Left lung (tissue), 10 donors: ENCODE measurements around the gene NPB. TPM values are rescaled to one million over a fixed set of nuclear protein-coding genes. Genes with fewer than 3 reads are reported as not detected.

Experiments used
- ATAC-seq: fragments of 200-7000 bp; cut with Tn5 transposase; one replicate; pipeline ENCODE4 v1.9.1; 2020; ENCODE audit warnings: moderate library complexity
- DNase-seq, 4 donors: peaks; one replicate each; pipeline ENCODE4 v3.0.0-alpha.2; 2013 to 2020
- H3K27ac ChIP-seq, 2 donors: fragments of 200-600 bp; sonication (generic) in 1 of 2; one replicate each; pipeline versions ENCODE4 v1.5.0 to v1.8.0; 2020 to 2021
- H3K27me3 ChIP-seq, 2 donors: fragments of 200-600 bp; sonication (generic) in 1 of 2; one replicate each; pipeline versions ENCODE4 v1.5.0 to v1.8.0; 2020 to 2021
- H3K36me3 ChIP-seq, 2 donors: fragments of 200-600 bp; sonication (generic) in 1 of 2; one replicate each; pipeline versions ENCODE4 v1.5.0 to v1.8.0; 2020 to 2021
- H3K4me1 ChIP-seq, 2 donors: fragments of 200-600 bp; one replicate each; pipeline ENCODE4 v1.8.0; 2021
- H3K4me3 ChIP-seq, 2 donors: fragments of 200-600 bp; sonication (generic) in 1 of 2; one replicate each; pipeline versions ENCODE4 v1.5.0 to v1.8.0; 2020 to 2021; ENCODE audit warnings: mild to moderate bottlenecking in 1 of 2
- H3K9me3 ChIP-seq, 2 donors: fragments of 200-600 bp; sonication (generic) in 1 of 2; one replicate each; pipeline versions ENCODE4 v1.5.0 to v1.8.0; 2020 to 2021
- intact Hi-C, 2 donors: fragments of 100-400 bp; cut with DNase I; formaldehyde crosslinking; loops; one replicate each; pipeline versions ENCODE4 v1.11.2 to v1.14.2; 2022
- polyA plus RNA-seq, 6 donors: library from polyadenylated mRNA; unstranded; fragments of 120-200 nt; gene quantifications; one replicate each; pipeline ENCODE4 v1.2.1, GENCODE V29; 2013; ENCODE audit not compliant: insufficient read length in 6 of 6
- total RNA-seq, 2 donors: library from RNA; stranded (reverse); fragmentation: NEBNext Ultra II Directional; extraction: Animal tissue kit (Norgen Biotek cat#: 25700); gene quantifications; one replicate each; pipeline ENCODE4 v1.2.1, GENCODE V29; 2021
- TF ChIP-seq, protein P1 (sequence below), 2 donors: fragments of 200-600 bp; sonication (generic) in 1 of 2; IDR thresholded peaks; one replicate each; pipeline versions ENCODE4 v1.5.0 to v1.8.0; 2021; ENCODE audit warnings: antibody characterized with exemption in 2 of 2
- donor health status: DM: no; HTN: yes; CAD: no.
- donor health status: DM: no; HTN: no; CAD: no.

NPB gene
- total and polyA plus RNA-seq, 8 donors, result 0.26 to 2.1 (median 1.3) TPM

DNA sequence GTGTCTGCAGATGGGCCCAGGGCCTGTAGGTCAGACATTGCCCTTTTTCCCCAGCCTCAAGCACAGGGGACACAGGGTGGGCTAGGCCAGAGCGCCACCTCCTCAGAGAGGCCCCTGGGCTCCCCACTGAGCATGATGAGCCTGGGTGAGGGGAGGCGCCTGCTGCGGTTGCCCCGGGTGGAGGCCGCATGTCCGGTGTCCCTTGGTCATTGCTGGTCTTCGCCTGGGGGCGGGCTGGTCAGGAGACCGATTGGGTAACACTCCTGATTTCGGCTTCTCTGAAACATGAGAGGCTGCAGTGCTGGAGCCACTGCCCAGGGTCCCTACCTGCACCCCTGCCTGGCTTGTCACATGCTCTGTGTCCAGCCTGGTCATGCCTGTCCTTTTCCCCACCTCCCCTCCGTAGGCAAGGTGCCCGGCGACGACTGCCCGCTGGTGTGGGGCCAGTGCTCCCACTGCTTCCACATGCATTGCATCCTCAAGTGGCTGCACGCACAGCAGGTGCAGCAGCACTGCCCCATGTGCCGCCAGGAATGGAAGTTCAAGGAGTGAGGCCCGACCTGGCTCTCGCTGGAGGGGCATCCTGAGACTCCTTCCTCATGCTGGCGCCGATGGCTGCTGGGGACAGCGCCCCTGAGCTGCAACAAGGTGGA lies 2.4 kb upstream of the NPB start:
- TF ChIP-seq, protein P1, sequence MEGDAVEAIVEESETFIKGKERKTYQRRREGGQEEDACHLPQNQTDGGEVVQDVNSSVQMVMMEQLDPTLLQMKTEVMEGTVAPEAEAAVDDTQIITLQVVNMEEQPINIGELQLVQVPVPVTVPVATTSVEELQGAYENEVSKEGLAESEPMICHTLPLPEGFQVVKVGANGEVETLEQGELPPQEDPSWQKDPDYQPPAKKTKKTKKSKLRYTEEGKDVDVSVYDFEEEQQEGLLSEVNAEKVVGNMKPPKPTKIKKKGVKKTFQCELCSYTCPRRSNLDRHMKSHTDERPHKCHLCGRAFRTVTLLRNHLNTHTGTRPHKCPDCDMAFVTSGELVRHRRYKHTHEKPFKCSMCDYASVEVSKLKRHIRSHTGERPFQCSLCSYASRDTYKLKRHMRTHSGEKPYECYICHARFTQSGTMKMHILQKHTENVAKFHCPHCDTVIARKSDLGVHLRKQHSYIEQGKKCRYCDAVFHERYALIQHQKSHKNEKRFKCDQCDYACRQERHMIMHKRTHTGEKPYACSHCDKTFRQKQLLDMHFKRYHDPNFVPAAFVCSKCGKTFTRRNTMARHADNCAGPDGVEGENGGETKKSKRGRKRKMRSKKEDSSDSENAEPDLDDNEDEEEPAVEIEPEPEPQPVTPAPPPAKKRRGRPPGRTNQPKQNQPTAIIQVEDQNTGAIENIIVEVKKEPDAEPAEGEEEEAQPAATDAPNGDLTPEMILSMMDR (IDR thresholded peaks at IDR 0.05), result no peak
- no peak for ATAC-seq
- Histone ChIP-seq H3K4me3 (no peak overlapping the region), H3K9me3 (no peaks in the 10 kb centered on the region), H3K27ac (no peak overlapping the region), H3K27me3 (peaks cover 0 to 23% of the 10 kb centered on the region in 2 donors), H3K4me1 (peaks cover 7 to 14% of the 10 kb centered on the region in 2 donors), H3K36me3 (peaks cover 0 to 77% of the 10 kb centered on the region in 2 donors)
- DNase-seq, result no peak
- intact Hi-C loops, result no loop called here

DNA sequence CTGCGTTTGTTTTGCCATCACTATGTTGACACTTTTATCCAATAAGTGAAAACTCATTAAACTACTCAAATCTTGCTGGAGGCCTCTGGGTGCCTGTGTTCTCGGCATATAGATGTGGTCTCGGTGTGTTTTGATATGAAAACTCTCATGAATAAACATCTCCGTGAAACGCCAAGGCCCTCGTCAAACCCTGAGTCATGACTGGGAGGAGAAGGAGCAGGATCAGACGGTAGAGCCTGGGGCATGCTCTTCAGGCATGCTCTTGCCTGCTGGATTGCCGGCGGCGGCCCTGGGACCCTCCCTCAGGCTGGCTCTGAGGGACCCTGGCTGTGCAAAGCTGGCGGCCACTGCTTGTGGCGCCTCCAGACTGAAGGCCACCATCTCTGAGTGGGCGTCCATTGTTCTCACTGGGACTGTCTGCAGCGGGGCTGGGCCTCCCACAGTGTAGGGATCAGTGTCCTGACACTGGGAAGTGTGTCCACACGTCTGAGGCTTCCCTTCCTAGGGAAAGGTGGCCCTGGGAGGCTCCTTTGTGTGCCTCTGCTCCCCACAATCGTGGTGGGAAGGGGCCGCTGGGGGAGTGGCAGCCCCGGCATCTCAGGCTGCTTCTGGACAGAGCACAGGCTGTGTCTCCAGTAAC lies 1.7 kb upstream of the NPB start:
- DNase-seq, result no peak
- no peak overlapping the region for H3K4me3 ChIP-seq
- intact Hi-C loops, result no loop called here
- no peak overlapping the region for H3K27ac ChIP-seq
- no peaks in the 10 kb centered on the region for H3K9me3 ChIP-seq
- peaks cover 0 to 77% of the 10 kb centered on the region in 2 donors for H3K36me3 ChIP-seq
- no peak for ATAC-seq
- peaks cover 7 to 14% of the 10 kb centered on the region in 2 donors for H3K4me1 ChIP-seq
- TF ChIP-seq, protein P1 (IDR thresholded peaks at IDR 0.05), result no peak
- H3K27me3 ChIP-seq, result peaks cover 0 to 23% of the 10 kb centered on the region in 2 donors

DNA sequence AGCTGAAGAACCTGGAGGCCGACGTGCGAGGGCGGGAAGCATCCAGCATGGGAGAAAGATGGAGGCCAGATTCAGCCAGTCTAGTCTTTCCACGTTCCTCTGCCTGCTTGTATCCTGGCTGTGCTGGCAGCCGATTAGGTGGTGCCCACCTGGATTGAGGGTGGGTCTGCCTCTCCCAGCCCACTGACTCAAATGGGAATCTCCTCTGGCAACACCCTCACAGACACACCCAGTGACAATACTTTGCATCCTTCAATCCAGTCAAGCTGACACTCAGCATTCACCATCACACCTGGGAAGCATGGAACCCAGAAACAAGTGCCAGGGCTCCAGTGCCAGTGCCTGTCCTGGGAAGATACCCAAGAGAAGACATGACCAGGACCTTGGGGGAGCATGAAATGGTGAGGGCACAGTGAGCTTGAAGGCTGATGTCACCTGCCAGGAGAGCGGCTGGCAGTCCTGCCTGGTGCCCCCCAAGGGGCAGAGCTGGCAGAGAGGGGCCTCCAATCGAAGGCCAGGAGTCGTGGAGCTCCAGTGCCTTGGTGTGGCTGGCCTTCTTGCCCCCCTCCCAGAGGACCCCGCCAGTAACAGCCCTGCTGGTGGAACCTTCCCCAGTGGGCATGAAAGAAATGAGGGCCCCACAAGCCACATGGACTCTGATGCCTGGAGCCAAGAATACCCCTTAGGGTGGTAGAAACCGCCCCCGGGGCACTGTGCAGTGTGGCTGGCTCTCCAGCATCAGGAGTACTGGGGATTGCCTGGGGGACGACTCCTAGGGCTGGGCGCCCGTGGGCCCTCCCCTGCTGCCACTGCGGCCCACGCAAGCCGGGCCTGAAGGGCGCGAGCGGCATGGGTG lies 643 bp upstream of the NPB start:
- H3K27me3 ChIP-seq, result peaks cover 0 to 23% of the 10 kb centered on the region in 2 donors
- no peak overlapping the region for H3K27ac ChIP-seq
- ATAC-seq (no peak), DNase-seq (no peak)
- H3K4me1 ChIP-seq, result peaks cover 7 to 14% of the 10 kb centered on the region in 2 donors
- H3K4me3 ChIP-seq, result peak overlapping the region; percentile 9 to 16
- H3K9me3 ChIP-seq, result no peaks in the 10 kb centered on the region
- H3K36me3 ChIP-seq, result peaks cover 0 to 77% of the 10 kb centered on the region in 2 donors
- TF ChIP-seq, protein P1 (IDR thresholded peaks at IDR 0.05), result no peak
- intact Hi-C loops, result no loop called here

DNA sequence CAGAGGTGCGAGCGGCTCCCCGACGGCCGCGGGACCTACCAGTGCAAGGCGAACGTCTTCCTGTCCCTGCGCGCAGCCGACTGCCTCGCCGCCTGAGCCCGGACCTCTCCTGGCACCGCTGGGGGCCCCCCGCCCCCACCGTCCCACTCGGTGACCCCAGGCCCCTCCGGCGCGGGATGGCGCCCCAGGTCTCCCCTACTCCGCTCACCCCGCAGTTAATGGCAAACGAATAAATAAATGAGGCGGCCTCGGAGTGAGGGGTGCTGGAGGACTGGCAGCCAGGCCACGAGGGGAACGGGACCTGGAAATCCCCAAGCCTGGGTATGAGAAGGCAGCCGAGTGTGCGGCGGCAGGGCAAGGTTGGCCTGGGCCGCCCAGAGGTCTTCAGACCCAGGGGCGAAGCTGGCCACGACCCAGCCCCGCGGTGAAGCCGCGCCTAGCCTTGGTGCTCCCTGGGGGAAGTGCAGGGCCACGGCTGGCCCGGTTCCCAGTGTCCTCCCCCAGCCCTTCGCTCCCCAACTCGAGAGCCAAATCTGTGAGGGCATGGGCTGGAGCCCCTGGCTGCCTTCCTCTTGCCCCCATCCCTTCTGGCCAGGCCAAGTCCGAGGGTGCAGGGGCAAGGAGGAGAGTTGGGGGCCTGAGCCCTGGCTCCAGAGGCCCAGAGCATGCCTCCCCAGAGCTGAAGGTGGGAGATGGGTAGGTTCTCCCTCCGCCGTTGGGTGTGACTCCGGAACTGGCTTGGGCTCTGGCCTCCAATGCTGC lies 796 bp downstream of the NPB start:
- H3K27me3 ChIP-seq, result peaks cover 0 to 23% of the 10 kb centered on the region in 2 donors
- TF ChIP-seq, protein P1 (IDR thresholded peaks at IDR 0.05), result no peak
- peaks cover 7 to 14% of the 10 kb centered on the region in 2 donors for H3K4me1 ChIP-seq
- peak; percentile 40 for ATAC-seq
- intact Hi-C loops, result no loop called here
- peak in 1 of 4 donors; percentile 75 for DNase-seq
- no peaks in the 10 kb centered on the region for H3K9me3 ChIP-seq
- peaks cover 0 to 77% of the 10 kb centered on the region in 2 donors for H3K36me3 ChIP-seq
- H3K4me3 ChIP-seq, result peak overlapping the region; percentile 9 to 16
- no peak overlapping the region for H3K27ac ChIP-seq
